H1 (cell line): ENCODE measurements around the gene CMTR1. TPM values are rescaled to one million over a fixed set of nuclear protein-coding genes. Genes with fewer than 3 reads are reported as not detected.

Source experiments
- CTCF ChIA-PET: fragments of 300-600 bp; sonication (Branson Sonifier 250); formaldehyde crosslinking; loops from one replicate; lab custom pipeline; 2021; ENCODE audit not compliant: partially characterized antibody; lab: Charles Lee
- POLR2A ChIA-PET: fragments of 300-600 bp; sonication (Branson Sonifier 250); formaldehyde crosslinking; loops from one replicate; lab custom pipeline; 2021; ENCODE audit warnings: inconsistent platforms; ENCODE audit not compliant: partially characterized antibody; lab: Charles Lee
- DNase-seq, 2 experiments: peaks; one replicate each; pipeline versions ENCODE4 v3.0.0 to v3.0.0-alpha.2; 2010 to 2022; ENCODE audit warnings: low spot score in 2 of 2, low read depth in 1 of 2, mixed read lengths in 1 of 2
- FAIRE-seq: peaks from 2 replicates; lab custom pipeline; 2011; peaks lifted over from hg19 to GRCh38; lab: Jason Lieb, UNC
- H2AFZ ChIP-seq: 2 replicates; pipeline ENCODE4 v1.8.1; 2012; ENCODE audit warnings: low read length, inconsistent platforms
- H2AK5ac ChIP-seq: 2 replicates; pipeline ENCODE4 v1.6.1; 2013; ENCODE audit warnings: low read depth, low read length
- H2BK120ac ChIP-seq: replicated peaks from 2 replicates; pipeline ENCODE3; 2013; ENCODE audit warnings: low read depth, low read length, inconsistent platforms
- H2BK12ac ChIP-seq: 2 replicates; pipeline ENCODE4 v1.6.1; 2013; ENCODE audit warnings: low read depth, low read length
- H2BK15ac ChIP-seq: 2 replicates; pipeline ENCODE4 v1.6.1; 2013; ENCODE audit warnings: low read length
- H2BK20ac ChIP-seq: 2 replicates; pipeline ENCODE4 v1.6.1; 2013; ENCODE audit warnings: low read length
- H2BK5ac ChIP-seq: 2 replicates; pipeline ENCODE4 v1.6.1; 2013; ENCODE audit warnings: low read depth, low read length
- H3K14ac ChIP-seq: 2 replicates; pipeline ENCODE4 v1.6.1; 2013; ENCODE audit warnings: inconsistent platforms; ENCODE audit not compliant: insufficient read length
- H3K18ac ChIP-seq: 2 replicates; pipeline ENCODE4 v1.6.1; 2013; ENCODE audit warnings: low read length; ENCODE audit errors: extremely low read depth
- H3K23ac ChIP-seq: 2 replicates; pipeline ENCODE4 v1.6.1; 2013; ENCODE audit warnings: inconsistent platforms; ENCODE audit not compliant: insufficient read length
- H3K23me2 ChIP-seq: 2 replicates; pipeline ENCODE4 v1.6.1; 2013; ENCODE audit warnings: low read depth, low read length
- H3K27ac ChIP-seq: 2 replicates; pipeline ENCODE4 v1.6.1; 2011; ENCODE audit warnings: low read depth, low read length, inconsistent platforms
- H3K27me3 ChIP-seq, 4 experiments: replicated peaks in 1 of 4; 1 replicate in 1 of 4; 2 replicates in 3 of 4; pipeline versions ENCODE4 v1.6.1 to v1.8.1; 2011 to 2013; ENCODE audit warnings: low read length in 3 of 4, mild to moderate bottlenecking in 3 of 4, inconsistent platforms in 2 of 4, mixed read lengths in 2 of 4, moderate library complexity in 1 of 4; ENCODE audit not compliant: control insufficient read depth in 3 of 4, insufficient read depth in 3 of 4; ENCODE audit errors: extremely low read depth in 1 of 4
- H3K36me3 ChIP-seq, 4 experiments: 2 replicates each; pipeline versions ENCODE4 v1.6.1 to v1.8.1; 2011 to 2013; ENCODE audit warnings: mild to moderate bottlenecking in 4 of 4, low read length in 3 of 4, moderate library complexity in 2 of 4, control low read depth in 1 of 4, inconsistent platforms in 1 of 4; ENCODE audit not compliant: insufficient read depth in 4 of 4, control insufficient read depth in 2 of 4
- H3K4ac ChIP-seq: replicated peaks from 2 replicates; pipeline ENCODE3; 2013; ENCODE audit warnings: low read length, low read depth, mixed read lengths, inconsistent platforms; ENCODE audit not compliant: insufficient read length
- H3K4me1 ChIP-seq, 4 experiments: replicated peaks in 1 of 4; 1 replicate in 1 of 4; 2 replicates in 3 of 4; pipeline versions ENCODE4 v1.6.1 to v1.8.1; 2011 to 2013; ENCODE audit warnings: low read length in 3 of 4, inconsistent platforms in 2 of 4, mixed read lengths in 1 of 4; ENCODE audit not compliant: insufficient read depth in 4 of 4, control insufficient read depth in 3 of 4
- H3K4me2 ChIP-seq, 2 experiments: 2 replicates each; pipeline versions ENCODE4 v1.6.1 to v1.8.1; 2011 to 2013; ENCODE audit warnings: low read depth in 2 of 2, low read length in 2 of 2, control low read depth in 1 of 2, inconsistent platforms in 1 of 2, mild to moderate bottlenecking in 1 of 2; ENCODE audit not compliant: insufficient read depth in 1 of 2
- H3K4me3 ChIP-seq, 4 experiments: fragments of 200-600, 300-600 bp in 1 of 4; sonication (generic), shearing (Covaris generic), sonication (Bioruptor Twin) in 1 of 4; 2 replicates each; pipeline versions ENCODE4 v1.5.1 to v1.8.1; 2011 to 2016; ENCODE audit warnings: low read length in 4 of 4, low read depth in 3 of 4, control low read depth in 2 of 4, inconsistent platforms in 2 of 4, mild to moderate bottlenecking in 2 of 4, mixed read lengths in 1 of 4, moderate library complexity in 1 of 4; ENCODE audit not compliant: insufficient read depth in 2 of 4; ENCODE audit errors: extremely low read depth in 1 of 4
- H3K56ac ChIP-seq: replicated peaks from 2 replicates; pipeline ENCODE3; 2013; ENCODE audit warnings: low read depth, mild to moderate bottlenecking, mixed read lengths, low read length, inconsistent platforms; ENCODE audit not compliant: insufficient read length
- H3K79me1 ChIP-seq: 2 replicates; pipeline ENCODE4 v1.6.1; 2013; ENCODE audit warnings: low read depth, low read length, control low read depth
- H3K79me2 ChIP-seq, 2 experiments: 2 replicates each; pipeline versions ENCODE4 v1.6.1 to v1.8.1; 2012 to 2013; ENCODE audit warnings: low read length in 2 of 2, mild to moderate bottlenecking in 2 of 2, inconsistent platforms in 1 of 2; ENCODE audit not compliant: insufficient read depth in 2 of 2, control insufficient read depth in 1 of 2
- H3K9ac ChIP-seq, 4 experiments: replicated peaks in 1 of 4; 1 replicate in 1 of 4; 2 replicates in 3 of 4; pipeline versions ENCODE4 v1.6.1 to v1.8.1; 2011 to 2013; ENCODE audit warnings: low read depth in 3 of 4, low read length in 3 of 4, control low read depth in 2 of 4, mild to moderate bottlenecking in 2 of 4, moderate library complexity in 2 of 4, inconsistent platforms in 1 of 4; ENCODE audit errors: extremely low read depth in 1 of 4
- H3K9me3 ChIP-seq, 2 experiments: 2 replicates each; pipeline versions ENCODE4 v1.6.1 to v1.8.1; 2012 to 2013; ENCODE audit warnings: mild to moderate bottlenecking in 2 of 2, moderate library complexity in 2 of 2, control low read depth in 1 of 2, inconsistent platforms in 1 of 2, low read depth in 1 of 2, low read length in 1 of 2, mixed read lengths in 1 of 2; ENCODE audit not compliant: insufficient read depth in 2 of 2
- H4K20me1 ChIP-seq, 2 experiments: replicated peaks in 1 of 2; 2 replicates each; pipeline versions ENCODE3 to v1.8.1; 2011 to 2013; ENCODE audit warnings: inconsistent platforms in 2 of 2, low read length in 2 of 2, mild to moderate bottlenecking in 1 of 2; ENCODE audit not compliant: insufficient read depth in 2 of 2, control insufficient read depth in 1 of 2
- H4K5ac ChIP-seq: 2 replicates; pipeline ENCODE4 v1.6.1; 2013; ENCODE audit warnings: low read length, low read depth, mixed read lengths, inconsistent platforms; ENCODE audit not compliant: insufficient read length
- H4K8ac ChIP-seq: 2 replicates; pipeline ENCODE4 v1.8.0; 2013; ENCODE audit warnings: mild to moderate bottlenecking, moderate library complexity, low read length, inconsistent platforms; ENCODE audit not compliant: insufficient read depth; ENCODE audit errors: extremely low read depth
- H4K91ac ChIP-seq: replicated peaks from 2 replicates; pipeline ENCODE3; 2013; ENCODE audit warnings: low read length, mixed read lengths, inconsistent platforms; ENCODE audit not compliant: insufficient read length
- GTF2F1 ChIP-seq: IDR thresholded peaks from 2 replicates; pipeline ENCODE4 v1.6.1; 2012; ENCODE audit warnings: low read depth, low read length, improper control_type of control experiment, borderline replicate concordance
- KDM1A ChIP-seq: fragments of 200-600, 300-600 bp; sonication (generic); IDR thresholded peaks from 2 replicates; pipeline ENCODE4 v1.7.1; 2016; ENCODE audit warnings: mild to moderate bottlenecking, low read length, borderline replicate concordance
- RFX5 ChIP-seq: IDR thresholded peaks from 2 replicates; pipeline ENCODE4 v1.6.1; 2011; ENCODE audit warnings: low read depth, low read length, improper control_type of control experiment, borderline replicate concordance
- SAP30 ChIP-seq: fragments of 300-600 bp; sonication (generic); IDR thresholded peaks from 2 replicates; pipeline ENCODE4 v1.7.1; 2012; ENCODE audit warnings: low read length, moderate library complexity, mild to moderate bottlenecking, inconsistent platforms; ENCODE audit not compliant: insufficient read depth, insufficient replicate concordance
- WGBS, 2 experiments: shearing (Covaris generic) in 1 of 2; methylation state at CpG; one replicate each; pipeline versions ENCODE4 v1.1.6 to v1.1.7; 2013 to 2015; ENCODE audit warnings: low lambda C conversion rate in 2 of 2, mixed read lengths in 2 of 2, inconsistent platforms in 1 of 2, low coverage in 1 of 2, missing lambda C conversion rate in 1 of 2; ENCODE audit not compliant: insufficient replicate concordance in 2 of 2, insufficient coverage in 1 of 2, insufficient read length in 1 of 2; ENCODE audit errors: extremely low coverage in 1 of 2, missing lambda C conversion rate in 1 of 2; 5-methylcytosine and 5-hydroxymethylcytosine counted together
- polyA plus RNA-seq, 7 experiments: library from polyadenylated mRNA; depleted of rRNA in 3 of 7; stranded (reverse) in 5 of 7; unstranded in 2 of 7; fragments of >200 nt in 5 of 7; fragments of 200-250 nt in 2 of 7; gene quantifications; 1 replicate in 5 of 7; 2 replicates in 1 of 7; 4 replicates in 1 of 7; pipeline versions ENCODE4 v1.2.1 to v1.2.3, GENCODE V29; 2011 to 2013; ENCODE audit warnings: missing spikeins in 2 of 7, mixed read lengths in 2 of 7
- total RNA-seq: library from RNA; stranded (reverse); fragmentation: NEBNext Ultra II Directional; extraction: Animal tissue kit (Norgen Biotek cat#: 25700); gene quantifications from 2 replicates; pipeline ENCODE4 v1.2.1, GENCODE V29; 2021

The CMTR1 gene
- total and polyA plus RNA-seq, 2 of the 8 experiments (the other 6 are each of a cell fraction or from before 2014, with no cell fraction given): 15.2 to 33.1 TPM

DNA sequence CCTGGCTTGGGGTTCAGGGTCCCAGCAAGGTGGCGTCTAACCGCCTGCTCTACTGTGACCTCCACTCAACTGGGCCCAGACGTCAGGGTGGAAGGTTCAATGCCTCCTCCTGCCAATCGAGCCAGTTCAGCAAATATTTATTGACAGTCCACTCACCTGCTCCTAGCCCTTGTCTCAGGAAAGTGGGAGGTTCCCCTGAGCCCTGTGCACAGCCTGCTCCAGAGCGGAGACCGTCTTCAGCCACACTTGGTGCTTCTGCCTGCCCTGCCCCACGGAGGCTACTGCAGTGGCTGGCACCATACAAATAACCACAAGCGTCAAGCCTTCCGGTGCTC is 60.6 kb downstream of the CMTR1 start:
- FAIRE-seq: no peak
- Histone ChIP-seq H3K9me3 (no peaks in the 10 kb centered on the region), H3K23me2 (no peaks in the 10 kb centered on the region), H3K4me1 (peaks cover 12 to 28% (median 18%) of the 10 kb centered on the region in 4 experiments), H3K18ac (peak overlapping the region; percentile 48), H3K4ac (no peak overlapping the region), H2AK5ac (peak overlapping the region; percentile 24; the same call in 1 of the 2 replicates), H3K27ac (no peak overlapping the region), H2BK12ac (0 out of 2 replicates have a peak overlapping the region, but pooled peaks have one; percentile 39), H2BK120ac (no peak overlapping the region), H2BK15ac (peak overlapping the region; percentile 81; the same call in 1 of the 2 replicates), H2BK20ac (no peak overlapping the region), H3K79me2 (no peaks in the 10 kb centered on the region), H3K27me3 (peaks cover 0 to 2% (median 0%) of the 10 kb centered on the region in 4 experiments; a peak in 1 of 7 replicates), H2AFZ (no peak overlapping the region), H3K14ac (no peak overlapping the region), H3K9ac (no peak overlapping the region), H4K8ac (no peak overlapping the region), H3K36me3 (no peaks in the 10 kb centered on the region), H4K5ac (no peak overlapping the region), H4K20me1 (peaks cover 0 to 1% of the 10 kb centered on the region in 2 experiments), H3K4me2 (no peak overlapping the region), H3K4me3 (no peak overlapping the region), H3K23ac (no peak overlapping the region), H3K56ac (no peak overlapping the region), H3K79me1 (no peaks in the 10 kb centered on the region), H4K91ac (peak overlapping the region; percentile 54), H2BK5ac (no peak overlapping the region)
- ChIA-PET CTCF (interaction anchor here (3.6 to 4.6 kb wide), 2 partner anchors 8 to 73 kb away, joined by 16 to 25 read pairs; no protein-coding TSS in a partner anchor), POLR2A (no interaction called here)
- no peak for DNase-seq
- WGBS, 2 experiments: 87% methylated on average over 9 of the region's 9 CpGs; no CpG with 5 or more reads in 1 of the 2 experiments
- TF ChIP-seq RFX5 (no peak), KDM1A (no peak), GTF2F1 (no peak), SAP30 (no peak)
